Gastroesophageal sphincter (tissue), 4 donors: Measurements from ENCODE around the gene MRFAP1. TPM values are rescaled to one million over a fixed set of nuclear protein-coding genes. Genes with fewer than 3 reads are reported as not detected.
"Not testable (repeated sequence)": the region's sequence is repeated elsewhere in the genome, so short reads cannot be mapped to it uniquely, and the experiment has no call there.

Experiments
- ATAC-seq: fragments of 150-250 bp; one replicate; pipeline ENCODE4 v1.9.1; 2016; ENCODE audit warnings: mild to moderate bottlenecking, moderate library complexity
- H3K27ac ChIP-seq, 4 donors: fragments of 200-600 bp; sonication (generic) in 3 of 4; 1 replicate in 3 of 4; 2 replicates in 1 of 4; pipeline ENCODE4 v1.5.1; 2016 to 2019
- H3K27me3 ChIP-seq: fragments of 200-600 bp; sonication (generic); one replicate; pipeline ENCODE4 v1.5.1; 2019
- H3K36me3 ChIP-seq, 2 donors: fragments of 200-600 bp; sonication (generic); one replicate each; pipeline ENCODE4 v1.5.1; 2019; ENCODE audit warnings: control low read depth in 1 of 2
- H3K4me1 ChIP-seq, 3 donors: fragments of 200-600 bp; sonication (generic); 1 replicate in 2 of 3; 2 replicates in 1 of 3; pipeline ENCODE4 v1.5.1; 2016 to 2019; ENCODE audit warnings: control low read depth in 2 of 3
- H3K4me3 ChIP-seq, 2 donors: fragments of 200-600 bp; sonication (generic); one replicate each; pipeline ENCODE4 v1.5.1; 2019; ENCODE audit warnings: mild to moderate bottlenecking in 1 of 2, moderate library complexity in 1 of 2
- H3K9me3 ChIP-seq, 3 donors: fragments of 200-600 bp; sonication (generic); one replicate each; pipeline ENCODE4 v1.5.1; 2017 to 2019; ENCODE audit warnings: control low read depth in 2 of 3
- EP300 ChIP-seq: sonication (generic); formaldehyde crosslinking; IDR thresholded peaks from one replicate; pipeline ENCODE4 v1.6.1; 2017; ENCODE audit warnings: antibody characterized with exemption, mild to moderate bottlenecking
- POLR2A ChIP-seq, 2 donors: fragments of 450-650 bp; IDR thresholded peaks; one replicate each; pipeline ENCODE4 v1.6.1; 2017; ENCODE audit warnings: antibody characterized with exemption in 2 of 2, mild to moderate bottlenecking in 2 of 2, moderate library complexity in 1 of 2
- POLR2AphosphoS5 ChIP-seq: sonication (generic); formaldehyde crosslinking; IDR thresholded peaks from one replicate; pipeline ENCODE4 v1.6.1; 2017; ENCODE audit warnings: antibody characterized with exemption
- WGBS, 2 donors: methylation state at CpG; one replicate each; pipeline ENCODE4 v1.1.5; 2018; ENCODE audit warnings: low coverage in 1 of 2; 5-methylcytosine and 5-hydroxymethylcytosine counted together
- total RNA-seq, 4 donors: library from RNA; depleted of rRNA; stranded (reverse); fragments of >200 nt; gene quantifications; one replicate each; pipeline ENCODE4 v1.1.0, GENCODE V29; 2016
- TF ChIP-seq, protein P1 (sequence below), 4 experiments: fragments of 200-600 bp in 2 of 4; fragments of 450-650 bp in 2 of 4; sonication (generic) in 1 of 4; IDR thresholded peaks; one replicate each; pipeline ENCODE4 v1.5.1; 2017 to 2019; ENCODE audit warnings: antibody characterized with exemption in 4 of 4, mild to moderate bottlenecking in 2 of 4, moderate library complexity in 2 of 4

The MRFAP1 gene
- total RNA-seq, 4 donors from 2014 or later, result 202 to 358 (median 277) TPM

DNA sequence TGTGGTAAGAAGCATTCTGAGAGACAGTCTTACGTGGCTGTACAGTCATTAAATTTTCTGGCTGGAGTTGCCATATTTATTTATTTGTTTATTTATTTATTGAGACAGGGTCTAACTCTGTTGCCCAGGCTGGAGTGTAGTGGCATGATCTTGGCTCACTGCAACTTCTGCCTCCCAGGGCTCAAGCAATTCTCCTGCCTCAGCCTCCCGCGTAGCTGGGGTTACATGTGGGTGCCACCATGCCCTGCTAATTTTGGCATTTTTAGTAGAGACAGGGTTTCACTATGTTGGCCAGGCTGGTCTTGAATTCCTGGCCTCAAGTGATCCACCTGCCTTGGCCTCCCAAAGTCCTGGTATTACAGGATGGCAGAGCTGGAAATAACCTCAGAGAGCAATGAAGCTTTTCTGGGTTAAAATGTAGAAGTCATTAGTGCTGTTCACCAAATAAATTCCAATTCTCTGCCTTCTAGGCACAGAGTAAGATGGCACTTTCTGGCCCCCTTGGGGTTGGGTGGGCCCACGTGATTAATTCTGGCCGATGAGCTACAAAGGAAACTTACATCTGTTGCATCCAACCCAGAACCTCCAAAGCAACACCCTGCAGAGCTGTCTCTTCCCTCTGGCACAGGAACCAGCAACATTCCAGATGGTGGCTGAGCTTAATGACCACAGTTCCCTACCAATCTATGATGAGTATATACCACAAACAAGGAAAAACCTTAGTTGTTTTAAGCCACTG is 4.5 kb downstream of the MRFAP1 start:
- WGBS, 2 donors, result 55 to 63% methylated on average over 1 to 5 of the region's 5 CpGs
- no peak overlapping the region for H3K4me3 ChIP-seq
- H3K4me1 ChIP-seq, result peaks cover 9 to 36% (median 17%) of the 10 kb centered on the region in 3 donors
- peaks cover 0 to 20% of the 10 kb centered on the region in 2 donors for H3K36me3 ChIP-seq
- no peak for ATAC-seq
- no peaks in the 10 kb centered on the region for H3K9me3 ChIP-seq
- TF ChIP-seq POLR2AphosphoS5 (no peak), EP300 (no peak), POLR2A (IDR thresholded peaks at IDR 0.05) (no peak)
- TF ChIP-seq, protein P1, sequence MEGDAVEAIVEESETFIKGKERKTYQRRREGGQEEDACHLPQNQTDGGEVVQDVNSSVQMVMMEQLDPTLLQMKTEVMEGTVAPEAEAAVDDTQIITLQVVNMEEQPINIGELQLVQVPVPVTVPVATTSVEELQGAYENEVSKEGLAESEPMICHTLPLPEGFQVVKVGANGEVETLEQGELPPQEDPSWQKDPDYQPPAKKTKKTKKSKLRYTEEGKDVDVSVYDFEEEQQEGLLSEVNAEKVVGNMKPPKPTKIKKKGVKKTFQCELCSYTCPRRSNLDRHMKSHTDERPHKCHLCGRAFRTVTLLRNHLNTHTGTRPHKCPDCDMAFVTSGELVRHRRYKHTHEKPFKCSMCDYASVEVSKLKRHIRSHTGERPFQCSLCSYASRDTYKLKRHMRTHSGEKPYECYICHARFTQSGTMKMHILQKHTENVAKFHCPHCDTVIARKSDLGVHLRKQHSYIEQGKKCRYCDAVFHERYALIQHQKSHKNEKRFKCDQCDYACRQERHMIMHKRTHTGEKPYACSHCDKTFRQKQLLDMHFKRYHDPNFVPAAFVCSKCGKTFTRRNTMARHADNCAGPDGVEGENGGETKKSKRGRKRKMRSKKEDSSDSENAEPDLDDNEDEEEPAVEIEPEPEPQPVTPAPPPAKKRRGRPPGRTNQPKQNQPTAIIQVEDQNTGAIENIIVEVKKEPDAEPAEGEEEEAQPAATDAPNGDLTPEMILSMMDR (IDR thresholded peaks at IDR 0.05), result no peak
- H3K27ac ChIP-seq, result peak overlapping the region in 3 of 4 donors; percentile 5 to 85 (median 39)
- H3K27me3 ChIP-seq, result no peaks in the 10 kb centered on the region

DNA sequence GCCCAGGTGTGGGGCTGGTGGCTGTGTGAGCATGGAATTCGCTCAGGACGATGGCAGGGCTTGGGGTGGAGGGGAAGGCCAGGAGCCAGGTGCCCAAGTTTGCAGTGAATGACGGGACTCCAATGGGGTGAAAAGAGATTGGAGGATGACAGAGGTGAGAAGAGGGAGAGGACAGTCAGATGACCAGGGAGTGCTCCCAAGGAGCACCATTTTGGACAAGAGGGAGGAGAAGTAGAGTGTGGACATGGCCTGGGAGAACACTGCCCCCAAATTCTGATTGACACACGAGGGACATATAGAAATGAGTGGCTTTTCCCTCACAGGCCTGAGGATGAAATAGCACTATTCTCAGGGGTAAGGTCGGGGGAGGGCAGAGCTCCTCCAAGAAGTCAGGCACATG is 6.7 kb downstream of the MRFAP1 start:
- no peaks in the 10 kb centered on the region for H3K9me3 ChIP-seq
- peaks cover 0 to 16% of the 10 kb centered on the region in 2 donors for H3K36me3 ChIP-seq
- WGBS, 2 donors, result 85 to 90% methylated on average over 2 to 5 of the region's 5 CpGs
- H3K27ac ChIP-seq, result no peak overlapping the region
- no peak for ATAC-seq
- H3K27me3 ChIP-seq, result no peaks in the 10 kb centered on the region
- no peak overlapping the region for H3K4me3 ChIP-seq
- H3K4me1 ChIP-seq, result peaks cover 6 to 25% (median 13%) of the 10 kb centered on the region in 3 donors
- TF ChIP-seq, protein P1 (IDR thresholded peaks at IDR 0.05), result no peak
- TF ChIP-seq POLR2AphosphoS5 (no peak), EP300 (no peak), POLR2A (IDR thresholded peaks at IDR 0.05) (no peak)

DNA sequence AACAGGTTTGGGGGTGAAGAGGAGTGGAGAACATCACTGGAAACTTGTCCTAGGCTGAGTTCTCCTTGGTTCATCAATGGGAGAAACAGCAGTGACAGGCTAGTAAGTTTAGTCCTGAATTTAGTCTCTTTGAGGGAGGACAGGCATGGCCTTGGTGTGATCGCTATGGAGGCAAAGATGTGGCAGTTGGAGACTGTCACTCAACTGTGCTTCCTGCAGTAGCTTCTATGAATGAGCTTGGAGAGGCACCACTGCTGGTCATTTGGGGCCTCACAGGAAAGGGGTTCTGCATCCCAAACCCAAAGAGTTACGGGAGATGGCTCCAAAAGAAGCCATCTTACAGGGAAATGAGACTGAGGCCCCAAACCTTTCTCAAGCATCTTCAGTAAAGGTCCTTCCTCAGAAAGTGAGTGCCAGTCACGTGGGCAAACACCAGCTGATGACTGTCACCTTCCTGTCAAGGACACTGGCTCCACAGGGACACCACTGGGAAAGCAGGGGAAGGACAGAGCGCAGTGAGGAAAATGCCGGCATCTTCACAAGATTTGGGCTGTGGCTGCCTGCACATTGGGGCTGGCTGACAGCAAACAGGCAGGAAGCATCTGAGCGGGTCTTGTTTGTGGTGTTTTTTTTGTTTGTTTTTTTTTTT is 7.2 kb downstream of the MRFAP1 start:
- Histone ChIP-seq H3K9me3 (no peaks in the 10 kb centered on the region), H3K4me1 (peaks cover under 1 to 19% (median 8%) of the 10 kb centered on the region in 3 donors), H3K36me3 (peaks cover 0 to 10% of the 10 kb centered on the region in 2 donors), H3K4me3 (no peak overlapping the region), H3K27ac (no peak overlapping the region), H3K27me3 (no peaks in the 10 kb centered on the region)
- ATAC-seq, result no peak
- WGBS, 2 donors, result 50 to 84% methylated on average over 4 to 5 of the region's 6 CpGs
- TF ChIP-seq EP300 (no peak), POLR2AphosphoS5 (no peak), POLR2A (IDR thresholded peaks at IDR 0.05) (no peak)
- TF ChIP-seq, protein P1 (IDR thresholded peaks at IDR 0.05), result no peak

DNA sequence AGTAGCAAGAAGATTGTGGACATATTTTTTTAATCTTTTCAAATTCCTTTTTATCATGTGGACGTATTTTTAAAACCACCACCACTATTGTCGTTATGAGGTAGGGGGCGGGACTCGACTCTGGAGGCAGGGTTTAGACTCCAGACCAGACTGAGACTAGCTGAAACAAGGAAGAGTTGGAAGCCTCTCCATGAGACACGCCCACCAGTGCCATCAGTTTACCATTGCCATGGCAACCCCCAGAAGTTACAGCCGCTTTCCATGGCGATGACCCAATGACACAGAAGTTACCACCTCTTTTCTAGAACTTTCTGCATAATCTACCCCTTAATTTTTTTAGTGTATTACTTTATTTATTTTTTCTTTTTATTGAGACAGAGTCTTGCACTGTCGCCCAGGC is 8.7 kb downstream of the MRFAP1 start:
- TF ChIP-seq EP300, result no peak
- TF ChIP-seq POLR2AphosphoS5, result no peak
- TF ChIP-seq POLR2A (IDR thresholded peaks at IDR 0.05), result no peak
- TF ChIP-seq, protein P1 (IDR thresholded peaks at IDR 0.05), result no peak
- no peak for ATAC-seq
- Histone ChIP-seq H3K36me3 (no peaks in the 10 kb centered on the region), H3K9me3 (no peaks in the 10 kb centered on the region), H3K27me3 (no peaks in the 10 kb centered on the region), H3K27ac (no peak overlapping the region), H3K4me3 (no peak overlapping the region), H3K4me1 (peaks cover 0 to 4% (median 0%) of the 10 kb centered on the region in 3 donors)
- WGBS, 2 donors, result 80 to 88% methylated on average over 6 to 8 of the region's 8 CpGs

DNA sequence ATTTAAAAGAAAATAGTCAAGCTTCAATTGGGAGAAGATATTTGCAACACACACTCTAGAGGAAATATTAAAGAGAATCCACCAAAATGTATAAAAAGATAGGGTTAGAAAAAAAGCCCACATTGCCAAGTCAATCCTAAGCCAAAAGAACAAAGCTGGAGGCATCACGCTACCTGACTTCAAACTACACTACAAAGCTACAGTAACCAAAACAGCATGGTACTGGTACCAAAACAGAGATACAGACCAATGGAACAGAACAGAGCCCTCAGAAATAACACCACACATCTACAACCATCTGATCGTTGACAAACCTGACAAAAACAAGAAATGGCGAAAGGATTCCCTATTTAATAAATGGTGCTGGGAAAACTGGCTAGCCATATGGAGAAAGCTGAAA is 13.7 kb downstream of the MRFAP1 start:
- not testable (repeated sequence) for H3K27me3 ChIP-seq, H3K27ac ChIP-seq, ATAC-seq, H3K36me3 ChIP-seq, H3K4me3 ChIP-seq, H3K9me3 ChIP-seq
- WGBS, 2 donors, result 46 to 100% methylated on average over 1 to 2 of the region's 3 CpGs
- peaks cover 0 to 12% (median 0%) of the 10 kb centered on the region in 3 donors for H3K4me1 ChIP-seq

DNA sequence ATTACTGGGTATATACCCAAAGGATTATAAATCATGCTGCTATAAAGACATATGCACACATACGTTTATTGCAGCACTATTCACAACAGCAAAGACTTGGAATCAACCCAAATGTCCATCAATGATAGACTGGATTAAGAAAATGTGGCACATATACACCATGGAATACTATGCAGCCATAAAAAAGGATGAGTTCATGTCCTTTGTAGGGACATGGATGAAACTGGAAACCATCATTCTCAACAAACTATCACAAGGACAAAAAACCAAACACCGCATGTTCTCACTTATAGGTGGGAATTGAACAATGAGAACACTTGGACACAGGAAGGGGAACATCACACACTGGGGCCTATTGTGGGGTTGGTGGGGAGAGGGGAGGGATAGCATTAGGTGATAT is 14.8 kb downstream of the MRFAP1 start:
- WGBS, 2 donors, result 78% methylated on average over 2 of the region's 2 CpGs; no CpG with 5 or more reads in 1 of the 2 donors
- H3K27ac ChIP-seq, ATAC-seq: not testable (repeated sequence)

More for the DNA sequence above, 14.8 kb downstream of the MRFAP1 start:
- H3K4me3 ChIP-seq, H3K9me3 ChIP-seq, H3K27me3 ChIP-seq, H3K36me3 ChIP-seq: not testable (repeated sequence)
- H3K4me1 ChIP-seq, result peaks cover 0 to 16% (median 0%) of the 10 kb centered on the region in 3 donors
